T-helper 1 cell treated with Interleukin-12 subunit alpha and Interleukin-12 subunit beta and Interleukin-4 antibody, amounts not matched to agents 30 μg/mL and 1 μg/mL, for 36 hours (primary cell): ENCODE measurements around the gene CD1E.

Source experiments
- H3K27ac Mint-ChIP-seq: one replicate; pipeline ENCODE4 v1.8.0; 2021; ENCODE audit warnings: mild to moderate bottlenecking, mixed read lengths
- H3K27me3 Mint-ChIP-seq: one replicate; pipeline ENCODE4 v1.8.0; 2021; ENCODE audit warnings: low read depth, mixed read lengths
- H3K36me3 Mint-ChIP-seq: one replicate; pipeline ENCODE4 v1.8.0; 2021; ENCODE audit warnings: low read depth, mixed read lengths
- H3K4me1 Mint-ChIP-seq: one replicate; pipeline ENCODE4 v1.8.0; 2021; ENCODE audit warnings: low read depth, mixed read lengths
- H3K4me3 Mint-ChIP-seq: one replicate; pipeline ENCODE4 v1.8.0; 2021; ENCODE audit warnings: mild to moderate bottlenecking, moderate library complexity, mixed read lengths
- H3K9me3 Mint-ChIP-seq: one replicate; pipeline ENCODE4 v1.8.0; 2021; ENCODE audit warnings: mixed read lengths

CD1E gene

DNA sequence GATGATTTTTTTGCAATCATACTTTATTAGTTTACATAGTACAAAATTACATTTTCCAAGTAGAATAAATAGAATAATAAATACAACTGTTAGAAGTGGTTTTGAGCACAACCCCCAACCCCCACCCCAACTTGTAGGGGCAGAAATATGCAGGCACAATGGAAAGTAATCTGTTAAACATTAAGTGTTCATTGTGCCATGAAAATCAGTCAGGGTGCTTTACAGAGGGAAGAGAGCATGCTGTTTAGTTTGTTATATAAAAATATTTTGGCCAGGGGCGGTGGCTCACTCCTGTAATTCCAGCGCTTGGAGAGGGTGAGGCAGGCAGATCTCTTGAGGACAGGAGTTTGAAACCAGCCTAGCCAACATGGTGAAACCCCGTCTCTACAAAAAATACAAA lies 43.0 kb downstream of the CD1E start:
- peaks cover 22% of the 10 kb centered on the region for H3K27me3 Mint-ChIP-seq
- H3K4me3 Mint-ChIP-seq, result no peak overlapping the region
- H3K36me3 Mint-ChIP-seq, result no peaks in the 10 kb centered on the region
- no peaks in the 10 kb centered on the region for H3K9me3 Mint-ChIP-seq
- H3K4me1 Mint-ChIP-seq, result peaks cover 4% of the 10 kb centered on the region
- H3K27ac Mint-ChIP-seq, result no peak overlapping the region

DNA sequence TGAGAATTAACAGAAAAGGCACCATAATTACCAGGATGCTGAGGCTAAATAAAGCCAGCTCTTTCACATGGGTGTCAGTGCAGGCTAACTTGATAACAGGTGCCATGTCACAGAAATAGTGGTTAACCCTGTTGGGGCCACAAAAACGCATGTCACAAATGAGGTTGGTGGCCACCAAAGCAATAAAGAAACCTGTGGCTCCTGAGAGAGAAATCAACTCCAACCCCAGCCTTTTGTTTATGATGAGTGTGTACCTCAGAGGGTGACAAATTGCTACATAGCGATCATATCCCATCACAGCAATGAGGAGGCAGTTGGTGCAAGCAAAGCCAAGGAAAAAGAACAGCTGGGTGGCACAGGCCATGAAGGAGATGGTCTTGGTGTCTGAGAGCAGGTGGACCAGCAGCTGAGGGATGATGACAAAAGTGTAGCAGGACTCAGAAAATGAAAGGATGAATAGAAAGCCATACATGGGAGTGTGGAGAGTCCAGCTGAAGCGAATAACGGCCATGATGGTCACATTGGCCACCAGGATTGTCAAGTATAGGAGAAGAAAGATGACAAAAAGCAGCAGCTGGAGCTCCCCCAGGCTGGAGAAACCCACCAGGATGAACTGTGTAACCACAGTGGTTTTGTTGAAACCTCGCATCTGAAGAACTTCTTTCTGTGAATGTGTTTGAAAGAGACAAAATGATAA lies 45.3 kb downstream of the CD1E start, which contains the start of gene OR10T2:
OR10T2 (minus strand) TSS at position 649 of the 697 bp plus-strand sequence; CDS start at position 649, 0 bp downstream.
- no peaks in the 10 kb centered on the region for H3K36me3 Mint-ChIP-seq

GRCh38 chr1:158400871-158401270 lies 47.2 kb downstream of the CD1E start:
- no peak overlapping the region for H3K4me3 Mint-ChIP-seq
- H3K27me3 Mint-ChIP-seq, result peaks cover 25% of the 10 kb centered on the region

More for the DNA sequence above, 45.3 kb downstream of the CD1E start, which contains the start of gene OR10T2:
- peaks cover 25% of the 10 kb centered on the region for H3K27me3 Mint-ChIP-seq
- H3K9me3 Mint-ChIP-seq, result no peaks in the 10 kb centered on the region
- H3K4me1 Mint-ChIP-seq, result peaks cover 4% of the 10 kb centered on the region
- no peak within 1 kb of the TSS for H3K27ac Mint-ChIP-seq
- no peak within 1 kb of the TSS for H3K4me3 Mint-ChIP-seq

DNA sequence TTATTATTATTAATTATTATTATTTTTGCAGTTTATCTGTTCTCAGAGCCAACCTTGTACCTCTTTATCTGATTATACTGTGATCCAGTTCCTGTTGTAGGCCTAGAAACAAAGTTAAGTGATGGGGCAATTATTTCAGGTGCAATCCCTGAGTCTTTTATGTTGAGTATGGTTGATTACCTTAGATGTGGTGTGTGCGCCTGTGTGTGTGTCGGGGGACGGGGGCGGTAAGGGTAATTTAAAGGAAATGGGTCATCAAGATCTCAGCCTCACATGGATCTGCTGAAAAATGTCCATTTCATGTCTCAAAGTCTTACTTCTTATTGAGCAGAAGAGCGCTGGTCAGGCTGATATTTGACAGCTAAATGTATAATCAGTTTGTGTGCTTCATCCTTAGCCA lies 53.4 kb downstream of the CD1E start:
- Mint-ChIP-seq H3K9me3 (no peaks in the 10 kb centered on the region), H3K4me1 (no peaks in the 10 kb centered on the region), H3K4me3 (no peak overlapping the region), H3K36me3 (no peaks in the 10 kb centered on the region), H3K27ac (no peak overlapping the region), H3K27me3 (no peaks in the 10 kb centered on the region)

More at GRCh38 chr1:158400871-158401270, 47.2 kb downstream of the CD1E start:
- H3K4me1 Mint-ChIP-seq, result peaks cover 4% of the 10 kb centered on the region
- no peak overlapping the region for H3K27ac Mint-ChIP-seq
- H3K9me3 Mint-ChIP-seq, result no peaks in the 10 kb centered on the region
- no peaks in the 10 kb centered on the region for H3K36me3 Mint-ChIP-seq
